Endothelial cell of umbilical vein (primary cell): ENCODE data around the gene DRC7. TPM values are rescaled to one million over a fixed set of nuclear protein-coding genes. Genes with fewer than 3 reads are reported as not detected.

Experiments
- BruUV-seq: library from RNA; stranded (reverse); fragments of 400-500 nt; replicated peaks from 2 replicates; lab custom pipeline; 2021; lab: Mats Ljungman, UMichigan
- CTCF ChIA-PET: fragments of 300-600, 350-600 bp; sonication (Branson Sonifier 250); formaldehyde crosslinking; loops from one replicate; lab custom pipeline; 2021; ENCODE audit warnings: antibody characterized with exemption, inconsistent platforms; lab: Charles Lee
- POLR2A ChIA-PET: fragments of 300-600, 350-600 bp; sonication (Branson Sonifier 250); formaldehyde crosslinking; loops from one replicate; lab custom pipeline; 2021; ENCODE audit warnings: antibody characterized with exemption, inconsistent platforms; lab: Charles Lee
- DNase-seq: peaks from one replicate; pipeline ENCODE4 v3.0.0-alpha.2; 2011; ENCODE audit warnings: low read depth, low spot score
- FAIRE-seq: peaks from 2 replicates; lab custom pipeline; 2011; peaks lifted over from hg19 to GRCh38; lab: Jason Lieb, UNC
- H2AFZ ChIP-seq: 2 replicates; pipeline ENCODE4 v1.6.0; 2012; ENCODE audit warnings: low read depth, low read length, control low read depth, inconsistent platforms
- H3K27ac ChIP-seq: 2 replicates; pipeline ENCODE4 v1.5.1; 2011; ENCODE audit warnings: low read depth, mild to moderate bottlenecking, control low read depth, low read length, moderate library complexity; ENCODE audit not compliant: insufficient read depth
- H3K27me3 ChIP-seq, 2 experiments: 2 replicates each; pipeline versions ENCODE4 v1.6.0 to v1.6.1; 2011; ENCODE audit warnings: low read length in 2 of 2, mixed read lengths in 1 of 2; ENCODE audit not compliant: control insufficient read depth in 2 of 2, insufficient read depth in 2 of 2
- H3K36me3 ChIP-seq, 2 experiments: 2 replicates in 1 of 2; 3 replicates in 1 of 2; pipeline ENCODE4 v1.5.1; 2011; ENCODE audit warnings: low read length in 2 of 2, mild to moderate bottlenecking in 1 of 2, moderate library complexity in 1 of 2; ENCODE audit not compliant: control insufficient read depth in 2 of 2, insufficient read depth in 2 of 2; ENCODE audit errors: extremely low read depth in 1 of 2
- H3K4me1 ChIP-seq: 3 replicates; pipeline ENCODE4 v1.5.1; 2011; ENCODE audit warnings: mild to moderate bottlenecking, low read length; ENCODE audit not compliant: control insufficient read depth, insufficient read depth; ENCODE audit errors: extremely low read depth
- H3K4me2 ChIP-seq: 2 replicates; pipeline ENCODE4 v1.6.1; 2011; ENCODE audit warnings: low read length, control low read depth, mixed read lengths; ENCODE audit not compliant: insufficient read depth
- H3K4me3 ChIP-seq, 3 experiments: fragments of 200-600 bp in 1 of 3; sonication (generic), shearing (Covaris generic) in 1 of 3; replicated peaks in 1 of 3; 2 replicates each; pipeline ENCODE4 v1.5.1; 2011 to 2016; ENCODE audit warnings: control low read depth in 3 of 3, low read length in 3 of 3, mild to moderate bottlenecking in 2 of 3, inconsistent platforms in 1 of 3, low read depth in 1 of 3, moderate library complexity in 1 of 3; ENCODE audit not compliant: insufficient read depth in 1 of 3
- H3K79me2 ChIP-seq: 2 replicates; pipeline ENCODE4 v1.6.0; 2012; ENCODE audit warnings: low read length, inconsistent platforms; ENCODE audit not compliant: control insufficient read depth, insufficient read depth
- H3K9ac ChIP-seq: replicated peaks from 2 replicates; pipeline ENCODE3; 2011; ENCODE audit warnings: low read length, control low read depth; ENCODE audit not compliant: insufficient read depth; ENCODE audit errors: extremely low read depth
- H3K9me1 ChIP-seq: replicated peaks from 3 replicates; pipeline ENCODE4 v1.6.0; 2011; ENCODE audit warnings: mild to moderate bottlenecking, low read length; ENCODE audit not compliant: control insufficient read depth, insufficient read depth; ENCODE audit errors: extremely low read depth
- H3K9me3 ChIP-seq: replicated peaks from 2 replicates; pipeline ENCODE4 v1.5.1; 2012; ENCODE audit warnings: low read length, inconsistent platforms; ENCODE audit not compliant: control insufficient read depth, insufficient read depth
- H4K20me1 ChIP-seq: replicated peaks from 2 replicates; pipeline ENCODE3; 2011; ENCODE audit warnings: mild to moderate bottlenecking, low read length; ENCODE audit not compliant: control insufficient read depth, insufficient read depth; ENCODE audit errors: extremely low read depth
- EZH2 ChIP-seq: IDR thresholded peaks from 2 replicates; pipeline ENCODE4 v1.6.1; 2012; ENCODE audit warnings: borderline replicate concordance, low read depth, mild to moderate bottlenecking, moderate library complexity, low read length, inconsistent platforms; ENCODE audit not compliant: severe bottlenecking
- FOS ChIP-seq: IDR thresholded peaks from 2 replicates; pipeline ENCODE4 v1.6.1; 2011; ENCODE audit warnings: mild to moderate bottlenecking, low read length, moderate library complexity, borderline replicate concordance; ENCODE audit not compliant: insufficient read depth
- GATA2 ChIP-seq: IDR thresholded peaks from 2 replicates; pipeline ENCODE4 v1.7.0; 2011; ENCODE audit warnings: low read depth, mild to moderate bottlenecking, moderate library complexity, mixed read lengths, low read length; ENCODE audit not compliant: insufficient read length, insufficient read depth
- JUN ChIP-seq: IDR thresholded peaks from 2 replicates; pipeline ENCODE4 v1.6.1; 2011; ENCODE audit warnings: borderline replicate concordance, low read depth; ENCODE audit not compliant: insufficient read length, insufficient read depth
- MAX ChIP-seq: IDR thresholded peaks from 2 replicates; pipeline ENCODE4 v1.6.1; 2011; ENCODE audit not compliant: insufficient read depth, insufficient read length
- MYC ChIP-seq: IDR thresholded peaks from one replicate; pipeline ENCODE4 v1.6.1; 2011; ENCODE audit warnings: mild to moderate bottlenecking, low read depth, low read length
- POLR2A ChIP-seq: IDR thresholded peaks from 2 replicates; pipeline ENCODE4 v1.6.1; 2012; ENCODE audit warnings: low read depth, mild to moderate bottlenecking, control low read depth, low read length
- POLR2AphosphoS5 ChIP-seq: IDR thresholded peaks from 2 replicates; pipeline ENCODE4 v1.6.1; 2012; ENCODE audit warnings: low read depth, mild to moderate bottlenecking, control low read depth, low read length, moderate library complexity; ENCODE audit not compliant: insufficient read depth
- dilution Hi-C: fragments of 300-500 bp; cut with MboI; formaldehyde crosslinking; loops from one replicate; pipeline ENCODE4 v1.15.0; 2019; ENCODE audit warnings: low sequenced_read_pairs; ENCODE audit not compliant: extremely low pct_ligation_motif_present
- intact Hi-C: fragments of 100-400 bp; cut with micrococcal nuclease; formaldehyde crosslinking; loops from one replicate; pipeline ENCODE4 v1.10.0; 2022
- polyA plus RNA-seq, 4 experiments: library from polyadenylated mRNA; depleted of rRNA in 3 of 4; stranded (reverse) in 3 of 4; unstranded in 1 of 4; fragments of >200 nt; gene quantifications; 2 replicates each; pipeline versions ENCODE4 v1.2.1 to v1.2.3, GENCODE V29; 2011 to 2012; ENCODE audit warnings: missing spikeins in 1 of 4
- total RNA-seq: library from RNA; stranded (reverse); gene quantifications from 2 replicates; pipeline ENCODE4 v1.2.3, GENCODE V29; 2021
- TF ChIP-seq, protein P1 (sequence below), 2 donors: IDR thresholded peaks; 1 replicate in 1 of 2; 2 replicates in 1 of 2; pipeline ENCODE4 v1.5.1; 2011; ENCODE audit warnings: low read length in 2 of 2, mild to moderate bottlenecking in 2 of 2, moderate library complexity in 2 of 2, control low read depth in 1 of 2, inconsistent platforms in 1 of 2, low read depth in 1 of 2; ENCODE audit not compliant: insufficient read depth in 1 of 2; ENCODE audit errors: extremely low read depth in 1 of 2

DRC7 gene
- total and polyA plus RNA-seq, 2 donors (not counting 3 experiments of a cell fraction or from before 2014, with no cell fraction given), result 0.13 to 0.77 TPM

- H3K36me3 ChIP-seq, result no peaks in the 10 kb centered on the region
- H3K9me1 ChIP-seq, result no peaks in the 10 kb centered on the region
- no peak overlapping the region for H2AFZ ChIP-seq
- no peak for FAIRE-seq
- H3K4me1 ChIP-seq, result no peaks in the 10 kb centered on the region
- ChIA-PET POLR2A (interaction anchor here (1.0 kb wide), 1 partner anchor 147 kb away, joined by 3 read pairs; no protein-coding TSS in a partner anchor), CTCF (interaction anchor here (0.6 to 5.3 kb wide), 34 partner anchors 9 to 299 kb away, joined by 3 to 43 read pairs (median 4); partner anchors contain the start of genes KATNB1, USB1 and ZNF319)
- H3K4me2 ChIP-seq, result no peak overlapping the region
- H3K27ac ChIP-seq, result no peak overlapping the region
- no peaks in the 10 kb centered on the region for H3K9me3 ChIP-seq
- dilution Hi-C loops (no loop called here), intact Hi-C loops (no loop called here)
- H3K79me2 ChIP-seq, result no peaks in the 10 kb centered on the region
- TF ChIP-seq GATA2 (no peak), MAX (no peak), FOS (no peak)
- TF ChIP-seq, protein P1, sequence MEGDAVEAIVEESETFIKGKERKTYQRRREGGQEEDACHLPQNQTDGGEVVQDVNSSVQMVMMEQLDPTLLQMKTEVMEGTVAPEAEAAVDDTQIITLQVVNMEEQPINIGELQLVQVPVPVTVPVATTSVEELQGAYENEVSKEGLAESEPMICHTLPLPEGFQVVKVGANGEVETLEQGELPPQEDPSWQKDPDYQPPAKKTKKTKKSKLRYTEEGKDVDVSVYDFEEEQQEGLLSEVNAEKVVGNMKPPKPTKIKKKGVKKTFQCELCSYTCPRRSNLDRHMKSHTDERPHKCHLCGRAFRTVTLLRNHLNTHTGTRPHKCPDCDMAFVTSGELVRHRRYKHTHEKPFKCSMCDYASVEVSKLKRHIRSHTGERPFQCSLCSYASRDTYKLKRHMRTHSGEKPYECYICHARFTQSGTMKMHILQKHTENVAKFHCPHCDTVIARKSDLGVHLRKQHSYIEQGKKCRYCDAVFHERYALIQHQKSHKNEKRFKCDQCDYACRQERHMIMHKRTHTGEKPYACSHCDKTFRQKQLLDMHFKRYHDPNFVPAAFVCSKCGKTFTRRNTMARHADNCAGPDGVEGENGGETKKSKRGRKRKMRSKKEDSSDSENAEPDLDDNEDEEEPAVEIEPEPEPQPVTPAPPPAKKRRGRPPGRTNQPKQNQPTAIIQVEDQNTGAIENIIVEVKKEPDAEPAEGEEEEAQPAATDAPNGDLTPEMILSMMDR (IDR thresholded peaks at IDR 0.05; ENCODE audit: extremely low read depth in 1 of 2, insufficient read depth in 1 of 2, low read depth in 1 of 2, low read length in 2 of 2), result peak; percentile 15 to 22
- no TSS peak for BruUV-seq
- no peaks in the 10 kb centered on the region for H4K20me1 ChIP-seq
- peak; percentile 16 for DNase-seq
- H3K4me3 ChIP-seq, result no peak overlapping the region
- no peak overlapping the region for H3K9ac ChIP-seq
- H3K27me3 ChIP-seq, result no peaks in the 10 kb centered on the region
These were observed 28.6 kb downstream of the DRC7 start for GRCh38 chr16:57723170-57723569.

- H3K9me3 ChIP-seq, result no peaks in the 10 kb centered on the region
- H3K9ac ChIP-seq, result no peak overlapping the region
- FAIRE-seq (no peak), DNase-seq (no peak)
- no peak for TF ChIP-seq POLR2AphosphoS5
- TF ChIP-seq MYC, result no peak
- TF ChIP-seq GATA2, result no peak
- no peak for TF ChIP-seq MAX
- TF ChIP-seq JUN, result no peak
- TF ChIP-seq FOS, result no peak
- TF ChIP-seq EZH2, result no peak
- TF ChIP-seq POLR2A, result no peak
- TF ChIP-seq, protein P1 (IDR thresholded peaks at IDR 0.05; ENCODE audit: extremely low read depth in 1 of 2, insufficient read depth in 1 of 2, low read depth in 1 of 2, low read length in 2 of 2), result no peak
- dilution Hi-C loops, result no loop called here
- H4K20me1 ChIP-seq, result no peaks in the 10 kb centered on the region
- CTCF ChIA-PET, result interaction anchor here (1.2 to 5.3 kb wide), 4 partner anchors 11 to 148 kb away, joined by 3 to 43 read pairs (median 15); partner anchors contain the start of gene KATNB1
- no TSS peak for BruUV-seq
- H3K4me2 ChIP-seq, result no peak overlapping the region
- no peak overlapping the region for H3K27ac ChIP-seq
- no peaks in the 10 kb centered on the region for H3K79me2 ChIP-seq
- POLR2A ChIA-PET, result no interaction called here
- no peaks in the 10 kb centered on the region for H3K36me3 ChIP-seq
- H3K9me1 ChIP-seq, result no peaks in the 10 kb centered on the region
- H3K27me3 ChIP-seq, result no peaks in the 10 kb centered on the region
- no peak overlapping the region for H3K4me3 ChIP-seq
- no peak overlapping the region for H2AFZ ChIP-seq
- intact Hi-C loops, result no loop called here
- H3K4me1 ChIP-seq, result no peaks in the 10 kb centered on the region
These were observed 29.9 kb downstream of the DRC7 start for GRCh38 chr16:57724531-57724930.
